GM21447 (cell line): ENCODE results near the gene SLC28A2.
"Not testable (repeated sequence)": the region's sequence is repeated elsewhere in the genome, so short reads cannot be mapped to it uniquely, and the experiment has no call there.

Experiments used
- ATAC-seq: cut with Tn5 transposase; IDR thresholded peaks from one replicate; pipeline ENCODE4 v1.9.1; 2021; ENCODE audit not compliant: unreplicated experiment

SLC28A2 gene

DNA sequence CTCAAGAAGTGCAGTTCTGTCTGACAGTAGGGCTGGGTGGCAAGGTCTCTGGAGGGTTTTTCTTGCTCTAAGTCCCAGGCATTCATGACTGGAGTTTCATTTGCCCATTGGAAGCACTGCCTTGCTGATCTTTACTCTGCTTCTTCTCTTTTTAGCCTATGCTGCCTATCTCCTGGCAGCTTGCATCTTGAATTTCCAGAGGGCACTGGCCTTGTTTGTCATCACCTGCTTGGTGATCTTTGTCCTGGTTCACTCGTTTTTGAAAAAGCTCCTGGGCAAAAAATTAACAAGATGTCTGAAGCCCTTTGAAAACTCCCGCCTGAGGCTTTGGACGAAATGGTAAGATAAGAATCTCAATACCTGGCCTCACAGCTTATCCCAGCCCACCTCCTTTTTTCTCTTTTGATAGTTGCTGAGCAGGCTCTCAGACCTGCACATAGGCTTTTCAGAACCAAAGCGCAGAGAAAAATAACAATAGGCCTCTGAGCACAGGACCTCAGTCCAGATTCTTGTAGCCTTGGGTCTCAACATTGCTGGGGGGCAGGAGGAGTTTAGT is 10.9 kb downstream of the SLC28A2 start:
- ATAC-seq: no peak

GRCh38 chr15:45263854-45264253 is 11.8 kb downstream of the SLC28A2 start:
- no peak for ATAC-seq

DNA sequence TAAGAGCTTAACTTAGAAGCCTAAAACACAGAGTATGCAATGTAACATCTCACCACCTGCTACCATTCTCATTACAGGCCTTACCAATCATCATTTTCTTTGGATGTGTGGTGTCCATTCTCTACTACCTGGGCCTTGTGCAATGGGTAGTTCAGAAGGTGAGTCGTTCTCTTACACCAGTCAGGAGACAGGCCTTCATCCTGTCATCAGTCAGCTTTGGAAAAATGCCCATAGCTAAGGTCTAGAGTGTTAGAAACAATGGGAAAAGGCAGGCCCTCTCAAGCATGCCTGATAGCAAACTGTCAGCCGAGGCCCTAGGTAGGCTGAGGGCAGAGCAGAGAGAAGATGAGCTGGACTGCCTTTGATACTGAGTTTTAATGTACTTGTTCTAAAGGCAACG is 13.5 kb downstream of the SLC28A2 start:
- no peak for ATAC-seq

- ATAC-seq: no peak
Measured at GRCh38 chr15:45268135-45268534, 16.1 kb downstream of the SLC28A2 start.

- ATAC-seq: no peak
Measured at GRCh38 chr15:45274636-45275380, 22.8 kb downstream of the SLC28A2 start.

DNA sequence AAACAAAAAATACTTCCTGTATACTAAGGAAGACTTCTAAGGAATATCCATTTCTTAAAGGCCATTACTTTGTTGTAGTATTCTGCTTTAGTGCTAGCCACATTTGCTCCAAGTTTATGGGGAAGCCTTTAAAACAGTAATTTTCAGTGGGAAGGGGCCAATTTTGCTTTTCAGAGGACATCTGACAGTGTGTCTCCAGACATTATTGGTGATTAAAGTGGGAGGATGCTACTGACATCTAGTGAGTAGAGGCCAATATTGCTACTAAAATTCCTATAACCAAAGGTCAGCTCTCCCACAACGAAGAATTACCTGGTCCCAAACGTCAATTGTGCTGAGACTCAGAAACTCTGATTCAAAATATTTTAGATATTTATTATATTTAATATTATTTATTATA is 24.8 kb downstream of the SLC28A2 start:
- no peak for ATAC-seq

- ATAC-seq: peak; percentile 99
Measured at GRCh38 chr15:45279024-45279698, 27.1 kb downstream of the SLC28A2 start.

DNA sequence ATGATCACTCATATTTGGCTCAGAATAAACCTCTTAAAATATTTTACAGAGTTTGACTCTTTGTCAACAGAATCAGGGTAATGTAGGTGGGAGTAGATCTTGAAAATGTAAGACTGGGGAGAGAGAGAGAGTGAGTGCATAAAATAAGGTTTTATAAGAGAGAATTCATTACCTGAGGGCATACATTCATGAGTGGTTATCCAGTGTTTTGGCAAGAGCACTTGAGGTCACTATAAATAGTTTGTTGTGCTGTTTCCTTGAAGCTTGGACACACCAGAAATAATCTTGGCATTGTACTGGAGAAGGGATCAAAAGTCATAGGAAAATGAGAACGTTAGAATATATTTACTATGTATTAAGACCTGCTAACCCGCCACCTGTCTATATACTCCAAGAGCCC is 33.4 kb downstream of the SLC28A2 start:
- ATAC-seq: no peak

DNA sequence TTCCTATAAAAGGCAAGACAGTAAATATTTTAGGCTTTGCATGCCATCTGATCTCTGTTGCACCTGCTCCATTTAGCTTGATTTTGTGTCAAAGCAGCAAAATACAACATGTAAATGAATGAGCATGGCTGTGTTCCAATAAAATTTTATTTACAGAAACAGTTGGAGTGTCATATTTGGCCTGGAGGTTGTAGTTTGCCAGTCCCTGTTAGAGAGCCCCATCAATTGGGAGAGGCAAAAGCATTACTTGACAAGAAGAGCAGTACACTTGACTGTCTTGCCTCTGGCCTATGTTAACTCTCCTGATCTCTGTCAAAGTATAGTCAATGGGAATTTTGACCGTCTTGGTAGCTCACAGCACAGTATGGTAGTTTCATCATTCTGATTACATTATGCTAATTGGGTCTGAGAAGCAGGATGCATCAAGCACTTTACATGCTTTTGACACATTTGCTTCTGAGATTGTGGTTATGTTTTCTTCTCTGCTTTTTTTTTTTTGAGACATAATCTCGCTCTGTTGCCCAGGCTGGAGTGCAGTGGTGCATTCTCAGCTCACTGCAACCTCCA is 35.4 kb downstream of the SLC28A2 start:
- no peak for ATAC-seq

DNA sequence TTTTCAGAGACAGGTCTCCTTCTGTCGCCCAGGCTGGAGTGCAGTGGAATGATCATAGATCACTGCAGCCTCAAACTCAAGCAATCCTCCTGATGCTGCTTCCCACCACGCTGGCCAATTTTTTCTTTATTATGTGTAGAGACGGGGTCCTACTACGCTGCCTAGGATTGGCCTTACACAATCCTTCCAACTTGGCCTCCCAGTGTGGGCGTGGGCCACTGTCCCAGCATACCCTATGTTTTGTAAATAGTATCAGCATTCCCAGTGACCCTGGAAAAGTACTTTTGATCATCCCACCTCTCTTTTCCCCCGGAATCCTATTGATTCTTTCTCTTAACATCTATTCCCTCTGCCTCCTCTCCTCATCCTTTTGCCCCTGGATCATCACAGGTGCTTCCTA is 36.9 kb downstream of the SLC28A2 start:
- no peak for ATAC-seq

DNA sequence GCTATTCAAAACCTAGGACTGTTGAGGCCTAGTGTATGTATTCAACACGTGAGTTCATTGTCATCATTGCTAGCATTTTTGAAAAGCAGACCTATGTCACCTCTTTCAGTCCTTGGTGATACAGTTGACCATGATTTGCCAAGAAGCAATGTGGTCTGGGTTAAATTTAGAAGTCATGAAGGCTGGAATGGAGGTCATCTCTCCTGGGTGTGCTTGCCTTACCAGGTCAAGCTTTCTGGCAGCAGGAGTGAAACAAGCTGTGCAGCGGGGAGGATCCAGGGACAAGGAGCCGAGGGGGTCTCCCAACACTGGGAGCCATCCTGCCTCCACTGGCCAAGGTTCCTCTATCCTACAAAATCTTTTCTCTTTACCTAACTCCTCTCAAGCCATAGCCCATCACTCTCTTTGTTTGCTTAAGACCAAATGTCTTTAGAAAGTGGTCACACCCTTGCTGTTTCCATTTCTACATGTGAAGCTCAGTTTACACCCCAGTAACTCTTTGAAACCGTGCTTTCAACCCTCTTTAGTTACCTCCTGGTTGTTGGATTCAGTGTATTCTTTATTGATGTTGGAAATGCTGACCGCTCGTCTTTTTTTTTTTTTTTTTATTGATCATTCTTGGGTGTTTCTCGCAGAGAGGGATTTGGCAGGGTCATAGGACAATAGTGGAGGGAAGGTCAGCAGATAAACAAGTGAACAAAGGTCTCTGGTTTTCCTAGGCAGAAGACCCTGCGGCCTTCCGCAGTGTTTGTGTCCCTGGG is 40.0 kb downstream of the SLC28A2 start:
- ATAC-seq: no peak

GRCh38 chr15:45293326-45293725 is 41.3 kb downstream of the SLC28A2 start:
- not testable (repeated sequence) for ATAC-seq

DNA sequence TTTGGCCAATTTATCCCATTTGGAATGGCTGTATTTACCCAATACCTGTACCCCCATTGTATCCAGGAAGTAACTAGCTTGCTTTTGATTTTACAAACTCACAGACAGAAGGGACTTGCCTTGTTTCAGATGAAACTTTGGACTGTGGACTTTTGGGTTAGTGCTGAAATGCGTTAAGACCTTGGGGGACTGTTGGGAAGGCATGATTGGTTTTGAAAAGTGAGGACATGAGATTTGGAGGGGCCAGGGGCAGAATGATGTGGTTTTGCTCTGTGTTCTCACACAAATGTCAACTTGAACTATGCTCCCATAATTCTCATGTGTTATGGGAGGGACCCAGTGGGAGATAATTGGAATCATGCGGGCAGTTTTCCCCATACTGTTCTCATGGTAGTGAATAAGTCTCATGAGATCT is 46.9 kb downstream of the SLC28A2 start:
- not testable (repeated sequence) for ATAC-seq

DNA sequence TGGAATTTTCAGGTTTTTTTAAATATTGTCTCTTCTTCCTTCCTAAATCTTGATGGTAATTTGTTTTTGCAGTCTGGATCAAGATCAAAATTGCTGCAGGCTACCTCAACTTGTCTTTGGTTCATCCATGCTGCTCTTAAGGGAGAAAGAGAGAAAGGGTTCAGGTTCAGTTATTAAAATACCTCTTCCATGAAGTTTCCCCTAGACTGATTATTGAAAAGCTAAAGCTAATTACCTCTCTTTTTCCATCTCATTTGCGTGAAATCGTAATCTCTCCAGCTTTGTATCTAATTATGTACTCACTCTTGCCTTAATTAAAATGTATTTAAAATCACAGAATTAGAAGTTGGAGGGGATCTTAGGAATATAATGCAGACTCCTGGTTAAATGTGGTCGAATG is 52.7 kb downstream of the SLC28A2 start:
- ATAC-seq: no peak

DNA sequence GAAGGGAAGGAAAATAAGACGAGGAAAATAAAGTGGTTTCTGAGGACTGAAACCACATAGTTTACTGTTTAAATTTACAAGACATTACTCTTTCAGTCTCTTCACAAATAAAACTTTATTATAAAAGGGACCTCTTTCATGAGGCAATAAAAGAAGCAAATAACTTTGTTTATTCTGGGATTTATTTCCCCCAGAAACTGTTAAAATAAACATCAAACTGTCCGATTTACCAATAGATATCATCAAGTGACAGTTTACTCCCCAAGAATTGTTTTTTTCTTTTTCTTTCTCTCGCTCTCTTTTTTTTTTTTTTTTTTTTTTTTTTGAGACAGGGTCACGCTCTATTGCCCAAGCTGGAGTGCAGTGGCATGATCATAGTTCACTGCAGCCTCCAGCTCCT is 54.1 kb downstream of the SLC28A2 start:
- ATAC-seq: no peak

DNA sequence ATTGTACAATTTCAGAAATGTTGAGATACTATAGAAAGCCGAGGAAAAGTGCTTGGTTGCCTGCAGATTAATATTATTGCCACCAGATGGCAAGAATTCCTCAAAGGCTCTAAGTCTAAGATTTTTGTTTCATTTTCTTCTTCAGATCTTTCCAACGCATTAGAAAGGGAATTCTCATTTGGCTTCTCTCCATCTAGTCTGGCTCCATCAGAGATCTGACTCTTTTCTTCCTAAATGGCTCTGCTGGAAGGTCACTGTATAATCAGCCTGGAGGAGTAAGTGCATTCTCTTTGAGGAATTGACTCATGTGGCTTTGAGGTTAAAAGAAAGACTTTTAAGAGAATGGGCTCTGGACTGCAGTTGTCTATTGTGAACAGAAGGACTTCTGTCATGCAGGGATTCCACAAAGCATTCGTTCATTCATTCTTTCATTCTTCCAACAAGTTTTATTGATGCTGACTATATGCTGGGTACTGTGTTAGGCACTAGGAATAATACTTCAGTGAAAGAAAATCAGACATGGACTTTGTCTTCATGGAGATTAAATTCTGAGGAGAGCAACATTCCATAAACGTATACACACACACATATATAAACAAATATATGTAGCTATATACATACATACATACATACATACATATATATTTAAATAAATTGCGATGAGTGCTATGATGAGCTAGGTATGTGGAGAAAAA is 55.3 kb downstream of the SLC28A2 start:
- no peak for ATAC-seq

- ATAC-seq: not testable (repeated sequence)
Measured at GRCh38 chr15:45314117-45314516, 62.1 kb downstream of the SLC28A2 start.

DNA sequence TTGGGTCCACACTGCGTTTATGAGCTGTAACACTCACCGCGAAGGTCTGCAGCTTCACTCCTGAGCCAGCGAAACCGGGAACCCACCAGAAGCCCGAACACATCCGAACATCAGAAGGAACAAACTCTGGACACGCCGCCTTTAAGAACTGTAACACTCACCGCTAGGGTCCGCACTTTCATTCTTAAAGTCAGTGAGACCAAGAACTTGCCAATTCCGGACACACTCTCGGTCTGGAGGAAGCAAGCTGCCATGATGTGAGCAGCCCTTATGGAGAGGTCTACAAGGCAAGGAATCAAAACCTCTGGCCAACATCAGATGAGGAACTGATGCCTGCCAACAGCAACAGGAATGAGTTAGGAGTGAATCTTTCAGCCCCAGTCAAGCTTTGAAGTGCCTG is 62.9 kb downstream of the SLC28A2 start:
- ATAC-seq: no peak

GRCh38 chr15:45319472-45320214 is 67.6 kb downstream of the SLC28A2 start:
- ATAC-seq: no peak
